Osteocyte (in vitro differentiated cells): ENCODE measurements around the gene ZNF487. TPM values are rescaled to one million over a fixed set of nuclear protein-coding genes. Genes with fewer than 3 reads are reported as not detected.
A peak's percentile ranks its signal among the peaks of the same experiment; 100 is the strongest.

ENCODE experiments used
- DNase-seq: peaks from one replicate; pipeline ENCODE4 v3.0.0; 2021; ENCODE audit warnings: mixed read lengths; ENCODE audit not compliant: unreplicated experiment; ENCODE audit errors: extremely low spot score
- H3K27ac Mint-ChIP-seq: one replicate; pipeline ENCODE4 v1.8.0; 2021; ENCODE audit warnings: mild to moderate bottlenecking, mixed read lengths; ENCODE audit not compliant: unreplicated experiment
- H3K27me3 Mint-ChIP-seq: one replicate; pipeline ENCODE4 v1.8.0; 2021; ENCODE audit warnings: mixed read lengths; ENCODE audit not compliant: unreplicated experiment
- H3K36me3 Mint-ChIP-seq: one replicate; pipeline ENCODE4 v1.8.0; 2021; ENCODE audit warnings: mixed read lengths; ENCODE audit not compliant: unreplicated experiment
- H3K4me1 Mint-ChIP-seq: one replicate; pipeline ENCODE4 v1.8.0; 2021; ENCODE audit warnings: mixed read lengths; ENCODE audit not compliant: unreplicated experiment
- H3K4me3 Mint-ChIP-seq: one replicate; pipeline ENCODE4 v1.8.0; 2021; ENCODE audit warnings: mild to moderate bottlenecking, moderate library complexity, mixed read lengths; ENCODE audit not compliant: unreplicated experiment
- H3K9me3 Mint-ChIP-seq: one replicate; pipeline ENCODE4 v1.8.0; 2021; ENCODE audit warnings: mixed read lengths; ENCODE audit not compliant: unreplicated experiment
- total RNA-seq: library from RNA; stranded (reverse); gene quantifications from 2 replicates; pipeline ENCODE4 v1.2.1, GENCODE V29; 2021
- TF ChIP-seq, protein P1 (sequence below): fragments of 200-600 bp; sonication (generic); IDR thresholded peaks from 2 replicates; pipeline ENCODE4 v1.5.0; 2021; ENCODE audit warnings: antibody characterized with exemption, mild to moderate bottlenecking, moderate library complexity

The ZNF487 gene
- total RNA-seq, 1 donor from 2014 or later, result 3.6 TPM

DNA sequence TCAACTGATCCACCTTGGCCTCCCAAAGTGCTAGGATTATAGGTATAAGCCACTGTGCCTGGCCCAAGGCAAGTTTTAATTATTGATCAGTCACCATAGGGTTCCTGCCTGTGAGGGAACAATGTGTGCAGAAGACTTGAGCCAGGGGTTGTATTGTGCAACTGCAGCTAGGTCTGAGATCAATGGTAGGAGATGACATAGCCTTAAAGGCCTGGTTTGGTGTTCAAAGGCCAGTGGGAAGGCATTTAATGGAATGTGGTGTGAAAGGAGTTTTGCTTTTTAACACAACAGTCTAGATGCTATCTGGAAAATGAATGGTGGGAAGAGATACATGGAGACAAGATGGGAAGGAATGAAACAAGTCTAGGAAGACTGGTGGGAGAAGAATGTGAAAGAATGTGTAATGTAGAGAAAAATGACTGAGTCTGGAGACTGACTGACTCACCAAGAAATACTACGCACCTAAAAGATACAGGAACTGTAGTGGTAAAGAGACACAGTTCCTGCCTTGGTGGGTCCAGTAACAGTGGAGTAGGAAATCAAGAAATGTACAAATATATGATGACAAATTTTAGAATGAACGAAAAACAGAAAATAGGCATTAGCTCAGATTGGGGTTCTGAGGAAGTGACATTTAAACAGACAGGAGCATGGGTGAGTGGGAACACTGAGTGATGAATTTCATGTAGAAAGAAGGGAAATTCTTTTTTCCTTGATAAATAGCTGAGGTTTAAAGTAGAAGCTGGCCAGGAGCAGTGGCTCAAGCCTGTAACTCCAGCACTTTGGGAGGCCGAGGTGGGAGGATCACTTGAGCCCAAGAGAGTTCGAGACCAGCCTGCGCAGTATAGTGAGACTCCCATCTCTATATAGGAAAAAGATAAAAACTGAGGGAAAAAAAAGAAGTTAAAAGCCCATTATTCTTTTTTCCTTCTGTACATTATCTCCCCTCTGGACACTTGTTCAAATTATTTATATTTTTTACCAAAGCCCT is 37.3 kb upstream of the ZNF487 start:
- Mint-ChIP-seq H3K9me3 (no peaks in the 10 kb centered on the region), H3K4me3 (no peak overlapping the region), H3K27ac (peak overlapping the region; percentile 71), H3K4me1 (peaks cover 78% of the 10 kb centered on the region), H3K36me3 (peaks cover 17% of the 10 kb centered on the region), H3K27me3 (no peaks in the 10 kb centered on the region)
- TF ChIP-seq, protein P1, sequence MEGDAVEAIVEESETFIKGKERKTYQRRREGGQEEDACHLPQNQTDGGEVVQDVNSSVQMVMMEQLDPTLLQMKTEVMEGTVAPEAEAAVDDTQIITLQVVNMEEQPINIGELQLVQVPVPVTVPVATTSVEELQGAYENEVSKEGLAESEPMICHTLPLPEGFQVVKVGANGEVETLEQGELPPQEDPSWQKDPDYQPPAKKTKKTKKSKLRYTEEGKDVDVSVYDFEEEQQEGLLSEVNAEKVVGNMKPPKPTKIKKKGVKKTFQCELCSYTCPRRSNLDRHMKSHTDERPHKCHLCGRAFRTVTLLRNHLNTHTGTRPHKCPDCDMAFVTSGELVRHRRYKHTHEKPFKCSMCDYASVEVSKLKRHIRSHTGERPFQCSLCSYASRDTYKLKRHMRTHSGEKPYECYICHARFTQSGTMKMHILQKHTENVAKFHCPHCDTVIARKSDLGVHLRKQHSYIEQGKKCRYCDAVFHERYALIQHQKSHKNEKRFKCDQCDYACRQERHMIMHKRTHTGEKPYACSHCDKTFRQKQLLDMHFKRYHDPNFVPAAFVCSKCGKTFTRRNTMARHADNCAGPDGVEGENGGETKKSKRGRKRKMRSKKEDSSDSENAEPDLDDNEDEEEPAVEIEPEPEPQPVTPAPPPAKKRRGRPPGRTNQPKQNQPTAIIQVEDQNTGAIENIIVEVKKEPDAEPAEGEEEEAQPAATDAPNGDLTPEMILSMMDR, result no peak
- DNase-seq, result no peak

DNA sequence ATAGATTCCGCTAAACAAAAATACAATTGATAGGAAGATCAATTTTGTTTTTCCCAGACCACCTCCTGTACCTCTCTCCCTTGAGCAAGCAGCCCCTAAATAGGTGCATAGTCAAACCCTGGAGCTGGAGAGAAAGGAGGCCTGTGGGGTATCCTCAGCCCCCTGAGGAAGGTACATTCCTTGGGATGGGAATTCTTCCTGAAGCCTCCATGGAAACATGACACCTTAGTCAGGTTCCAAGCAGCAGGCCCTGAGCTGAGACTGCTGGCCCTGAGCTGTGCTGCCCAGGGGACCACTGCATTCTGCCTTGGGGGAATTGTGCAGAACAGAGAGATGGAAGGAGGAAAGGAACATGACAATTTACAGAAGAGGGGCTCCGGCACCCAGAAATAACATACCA is 35.3 kb upstream of the ZNF487 start:
- no peaks in the 10 kb centered on the region for H3K9me3 Mint-ChIP-seq
- no peak for DNase-seq

DNA sequence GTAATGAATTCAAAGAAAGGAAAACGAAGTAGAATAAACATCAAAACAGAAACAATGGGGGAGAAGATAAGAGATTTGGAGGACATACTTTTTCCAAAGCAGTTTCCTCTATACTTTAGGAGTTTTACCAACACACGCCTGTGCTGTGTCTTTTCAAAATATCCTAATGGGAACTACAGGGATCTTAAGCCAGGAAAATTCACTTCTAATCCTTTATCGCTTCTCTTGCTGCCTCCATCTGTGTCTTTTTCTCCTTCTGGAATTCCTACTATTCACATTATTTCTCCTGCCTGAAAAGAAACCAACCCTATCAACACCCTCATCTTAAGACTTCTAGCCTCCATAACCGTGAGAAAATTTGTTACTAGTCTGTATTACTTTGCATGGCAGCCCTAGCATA is 34.7 kb upstream of the ZNF487 start:
- Mint-ChIP-seq H3K4me1 (peaks cover 84% of the 10 kb centered on the region), H3K9me3 (no peaks in the 10 kb centered on the region), H3K27ac (peak overlapping the region; percentile 80), H3K36me3 (peaks cover 13% of the 10 kb centered on the region), H3K27me3 (no peaks in the 10 kb centered on the region), H3K4me3 (no peak overlapping the region)
- TF ChIP-seq, protein P1, result no peak
- no peak for DNase-seq

More for the DNA sequence above, 35.3 kb upstream of the ZNF487 start:
- Mint-ChIP-seq H3K4me3 (no peak overlapping the region), H3K36me3 (peaks cover 13% of the 10 kb centered on the region), H3K4me1 (peaks cover 83% of the 10 kb centered on the region), H3K27ac (peak overlapping the region; percentile 80), H3K27me3 (no peaks in the 10 kb centered on the region)
- TF ChIP-seq, protein P1, result no peak

DNA sequence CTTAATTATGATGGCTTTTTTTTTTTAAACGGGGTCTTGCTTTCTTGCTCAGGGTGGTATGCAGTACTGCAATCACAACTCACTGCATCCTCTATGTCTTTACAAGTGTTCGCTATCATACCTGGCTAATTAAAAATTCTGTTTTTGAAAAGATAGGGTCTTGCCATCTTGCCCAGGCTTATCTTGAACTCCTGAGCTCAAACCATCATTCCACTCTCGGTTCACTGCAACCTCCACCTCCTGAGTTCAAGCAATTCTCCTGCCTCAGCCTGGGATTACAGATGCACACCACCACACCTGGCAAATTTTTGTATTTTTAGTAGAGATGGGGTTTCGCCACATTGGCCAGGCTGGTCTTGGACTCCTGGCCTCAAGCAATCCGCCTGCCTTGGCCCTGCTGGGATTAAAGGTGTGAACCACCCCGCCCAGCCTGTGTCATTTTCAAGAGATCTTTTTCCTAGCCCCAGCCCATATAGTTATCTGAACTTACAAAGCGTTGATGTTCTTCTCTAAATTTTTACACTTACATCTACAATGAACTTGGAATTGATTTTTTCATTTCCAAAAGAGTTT is 33.9 kb upstream of the ZNF487 start:
- Mint-ChIP-seq H3K36me3 (peaks cover 13% of the 10 kb centered on the region), H3K4me3 (no peak overlapping the region), H3K4me1 (peaks cover 76% of the 10 kb centered on the region)

More for the DNA sequence above, 33.9 kb upstream of the ZNF487 start:
- TF ChIP-seq, protein P1, result no peak
- Mint-ChIP-seq H3K9me3 (no peaks in the 10 kb centered on the region), H3K27me3 (no peaks in the 10 kb centered on the region), H3K27ac (peak overlapping the region; percentile 80)
- no peak for DNase-seq
